Loucy (cell line): ENCODE results near the gene CD2AP.
A peak's percentile ranks its signal among the peaks of the same experiment; 100 is the strongest.

ENCODE experiments used
- H2AFZ ChIP-seq: fragments of 200-600 bp; sonication (generic); 2 replicates; pipeline ENCODE4 v1.6.0; 2016; ENCODE audit warnings: antibody characterized with exemption, mild to moderate bottlenecking, low read length, moderate library complexity
- H3F3A ChIP-seq: fragments of 200-600 bp; 2 replicates; pipeline ENCODE4 v1.6.0; 2016; ENCODE audit warnings: antibody characterized with exemption, low read depth, mild to moderate bottlenecking
- H3K27me3 ChIP-seq: fragments of 200-600 bp; sonication (generic); 2 replicates; pipeline ENCODE4 v1.6.1; 2014; ENCODE audit warnings: low read length, mild to moderate bottlenecking; ENCODE audit not compliant: insufficient read depth, poor library complexity, severe bottlenecking
- H3K36me3 ChIP-seq: fragments of 200-600 bp; sonication (generic); 2 replicates; pipeline ENCODE4 v1.6.1; 2016; ENCODE audit warnings: low read length; ENCODE audit not compliant: insufficient read depth
- H3K4me1 ChIP-seq: fragments of 200-600 bp; sonication (generic); 2 replicates; pipeline ENCODE4 v1.5.1; 2014; ENCODE audit warnings: low read length, mild to moderate bottlenecking; ENCODE audit not compliant: insufficient read depth, poor library complexity, severe bottlenecking
- H3K4me2 ChIP-seq: fragments of 200-600 bp; sonication (generic); 2 replicates; pipeline ENCODE4 v1.6.0; 2014; ENCODE audit warnings: antibody characterized with exemption, low read length, low read depth, mild to moderate bottlenecking; ENCODE audit not compliant: poor library complexity, severe bottlenecking
- H3K4me3 ChIP-seq: fragments of 200-600 bp; sonication (generic); 2 replicates; pipeline ENCODE4 v1.5.1; 2014; ENCODE audit warnings: low read length, mild to moderate bottlenecking, mixed read lengths; ENCODE audit not compliant: poor library complexity, severe bottlenecking
- H3K79me2 ChIP-seq: fragments of 200-600 bp; sonication (generic); 2 replicates; pipeline ENCODE4 v1.6.1; 2014; ENCODE audit warnings: low read length; ENCODE audit not compliant: insufficient read depth
- H3K9ac ChIP-seq: fragments of 200-600 bp; sonication (generic); 2 replicates; pipeline ENCODE4 v1.6.0; 2014; ENCODE audit warnings: mild to moderate bottlenecking, low read depth, low read length, moderate library complexity; ENCODE audit not compliant: poor library complexity, severe bottlenecking
- H3K9me2 ChIP-seq: fragments of 200-600 bp; sonication (generic); replicated peaks from 2 replicates; pipeline ENCODE4 v1.6.1; 2016; ENCODE audit warnings: low read depth, low read length, mixed read lengths
- H3K9me3 ChIP-seq: fragments of 200-600 bp; sonication (generic); 2 replicates; pipeline ENCODE4 v1.6.1; 2014; ENCODE audit warnings: mild to moderate bottlenecking, antibody characterized with exemption, low read length, low read depth; ENCODE audit not compliant: insufficient read depth
- H4K20me1 ChIP-seq: fragments of 200-600 bp; sonication (generic); 2 replicates; pipeline ENCODE4 v1.6.0; 2014; ENCODE audit warnings: antibody characterized with exemption, low read length, mild to moderate bottlenecking; ENCODE audit not compliant: insufficient read depth, poor library complexity, severe bottlenecking
- EZH2phosphoT487 ChIP-seq: fragments of 200-600 bp; IDR thresholded peaks from 2 replicates; pipeline ENCODE4 v1.6.1; 2018; ENCODE audit warnings: antibody characterized with exemption, mild to moderate bottlenecking, moderate library complexity, borderline replicate concordance
- TF ChIP-seq, protein P1 (sequence below): fragments of 200-600 bp; sonication (generic); conservative IDR thresholded peaks from 2 replicates; pipeline ENCODE4 v1.5.1; 2014; ENCODE audit warnings: mild to moderate bottlenecking, antibody characterized with exemption, low read length

The CD2AP gene

DNA sequence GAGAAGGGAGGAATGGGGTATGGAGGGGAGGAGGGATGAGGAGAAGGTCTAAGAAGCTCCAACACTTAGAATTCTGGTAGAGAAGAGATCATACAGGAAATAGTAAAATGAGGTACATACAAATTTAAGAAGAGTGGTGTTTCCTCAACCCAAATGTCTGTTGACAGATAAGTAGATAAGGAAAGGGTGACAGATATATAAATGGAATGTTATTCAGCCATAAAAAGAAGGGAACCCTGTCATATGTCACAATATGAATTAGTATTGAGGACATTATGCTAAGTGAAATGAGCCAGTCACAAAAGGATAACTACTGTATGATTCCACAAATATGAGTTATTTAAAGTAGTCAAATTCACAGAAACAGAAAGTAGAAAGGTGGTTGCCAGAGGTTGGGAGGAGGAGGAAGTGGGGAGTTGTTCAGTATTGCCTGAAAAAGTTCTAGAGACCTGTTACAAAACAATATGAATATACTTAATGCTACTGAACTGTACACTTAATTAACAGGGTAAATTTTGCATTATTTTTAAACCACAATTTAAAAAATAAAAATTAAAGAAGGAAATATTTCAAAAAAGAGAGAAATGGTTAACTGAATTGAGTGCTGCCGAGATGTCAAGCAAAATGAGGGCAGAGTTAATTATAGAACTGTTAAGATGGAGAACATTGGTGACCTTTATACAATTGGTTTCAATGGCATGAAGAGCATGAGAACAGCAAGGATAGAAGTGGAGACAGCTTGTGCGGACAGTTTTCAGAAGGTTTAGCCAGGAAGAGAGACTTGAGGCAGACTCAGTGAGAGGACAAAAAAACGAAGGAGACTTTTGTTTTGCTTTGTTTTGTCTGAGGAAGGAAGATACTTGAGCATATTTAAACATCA, 173.2 kb downstream of the CD2AP start:
- Histone ChIP-seq H3K4me2 (peak overlapping the region; percentile 20), H3K4me1 (peaks cover 16% of the 10 kb centered on the region), H3F3A (no peaks in the 10 kb centered on the region), H4K20me1 (no peaks in the 10 kb centered on the region), H3K4me3 (peak overlapping the region; percentile 15), H3K9ac (no peak overlapping the region), H3K9me2 (no peaks in the 10 kb centered on the region), H3K9me3 (no peaks in the 10 kb centered on the region), H3K27me3 (no peaks in the 10 kb centered on the region), H3K79me2 (no peaks in the 10 kb centered on the region), H3K36me3 (no peaks in the 10 kb centered on the region), H2AFZ (peak overlapping the region; percentile 23; the same call in 1 of the 2 replicates)
- TF ChIP-seq, protein P1, sequence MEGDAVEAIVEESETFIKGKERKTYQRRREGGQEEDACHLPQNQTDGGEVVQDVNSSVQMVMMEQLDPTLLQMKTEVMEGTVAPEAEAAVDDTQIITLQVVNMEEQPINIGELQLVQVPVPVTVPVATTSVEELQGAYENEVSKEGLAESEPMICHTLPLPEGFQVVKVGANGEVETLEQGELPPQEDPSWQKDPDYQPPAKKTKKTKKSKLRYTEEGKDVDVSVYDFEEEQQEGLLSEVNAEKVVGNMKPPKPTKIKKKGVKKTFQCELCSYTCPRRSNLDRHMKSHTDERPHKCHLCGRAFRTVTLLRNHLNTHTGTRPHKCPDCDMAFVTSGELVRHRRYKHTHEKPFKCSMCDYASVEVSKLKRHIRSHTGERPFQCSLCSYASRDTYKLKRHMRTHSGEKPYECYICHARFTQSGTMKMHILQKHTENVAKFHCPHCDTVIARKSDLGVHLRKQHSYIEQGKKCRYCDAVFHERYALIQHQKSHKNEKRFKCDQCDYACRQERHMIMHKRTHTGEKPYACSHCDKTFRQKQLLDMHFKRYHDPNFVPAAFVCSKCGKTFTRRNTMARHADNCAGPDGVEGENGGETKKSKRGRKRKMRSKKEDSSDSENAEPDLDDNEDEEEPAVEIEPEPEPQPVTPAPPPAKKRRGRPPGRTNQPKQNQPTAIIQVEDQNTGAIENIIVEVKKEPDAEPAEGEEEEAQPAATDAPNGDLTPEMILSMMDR = no peak
- TF ChIP-seq EZH2phosphoT487 = no peak

DNA sequence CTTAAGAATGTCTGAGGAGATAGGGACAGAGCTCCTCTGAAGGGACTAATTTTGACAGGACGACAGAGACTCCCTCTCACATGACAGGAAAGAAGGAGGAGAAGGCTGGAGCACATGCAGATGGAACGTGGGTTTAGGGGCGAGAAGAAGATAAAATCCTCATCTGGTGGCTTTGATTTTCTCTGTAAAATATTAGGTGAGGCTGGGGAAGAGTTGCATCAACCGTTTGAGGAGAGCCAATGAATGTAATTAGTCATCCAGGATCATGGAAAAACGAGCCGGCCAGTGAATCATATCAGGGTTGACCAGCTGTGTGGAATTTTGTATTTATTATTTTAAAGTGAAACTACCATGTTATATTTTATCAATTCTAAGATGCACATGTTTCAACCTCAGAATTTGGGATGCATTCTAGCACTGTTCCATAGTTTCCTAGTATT, 173.9 kb downstream of the CD2AP start:
- Histone ChIP-seq H2AFZ (peak overlapping the region; percentile 23; the same call in 1 of the 2 replicates), H4K20me1 (no peaks in the 10 kb centered on the region), H3K4me2 (no peak overlapping the region), H3K36me3 (no peaks in the 10 kb centered on the region), H3K4me1 (peaks cover 18% of the 10 kb centered on the region), H3K4me3 (no peak overlapping the region), H3K9me2 (no peaks in the 10 kb centered on the region), H3F3A (no peaks in the 10 kb centered on the region), H3K9me3 (no peaks in the 10 kb centered on the region), H3K27me3 (no peaks in the 10 kb centered on the region), H3K79me2 (no peaks in the 10 kb centered on the region), H3K9ac (no peak overlapping the region)
- TF ChIP-seq EZH2phosphoT487 = no peak
- TF ChIP-seq, protein P1 = no peak

DNA sequence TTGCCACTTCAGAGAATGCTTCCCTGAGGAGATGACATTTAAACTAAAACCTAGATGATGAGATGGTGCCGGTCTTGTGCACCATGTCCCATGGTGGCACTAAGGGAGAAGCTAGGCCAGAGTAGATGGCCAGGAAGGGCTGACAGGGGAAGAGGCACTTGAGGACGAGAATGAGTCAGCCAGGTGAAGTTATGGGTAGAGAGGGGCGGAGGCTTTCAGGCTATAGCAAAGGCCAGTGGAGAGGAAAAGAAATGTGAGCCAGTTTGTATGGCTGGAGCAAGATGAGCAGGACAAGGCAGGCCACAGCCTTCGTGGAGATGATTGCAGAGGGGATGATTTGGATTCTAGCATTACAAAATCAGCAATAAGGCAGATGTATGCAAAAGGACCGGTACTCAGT, 176.1 kb downstream of the CD2AP start:
- Histone ChIP-seq H3K79me2 (no peaks in the 10 kb centered on the region), H4K20me1 (no peaks in the 10 kb centered on the region), H3K9me3 (no peaks in the 10 kb centered on the region), H3K4me2 (no peak overlapping the region), H3K9ac (no peak overlapping the region), H3K27me3 (no peaks in the 10 kb centered on the region), H3K4me1 (peaks cover 18% of the 10 kb centered on the region), H3F3A (no peaks in the 10 kb centered on the region), H3K4me3 (no peak overlapping the region), H2AFZ (no peak overlapping the region), H3K9me2 (no peaks in the 10 kb centered on the region), H3K36me3 (no peaks in the 10 kb centered on the region)
- TF ChIP-seq, protein P1 = no peak
- no peak for TF ChIP-seq EZH2phosphoT487
